HepG2 (cell line): ENCODE data around the gene APOBEC3C. TPM values are rescaled to one million over a fixed set of nuclear protein-coding genes. Genes with fewer than 3 reads are reported as not detected.

Experiments used
- ATAC-seq: fragments of 200-7000 bp; cut with Tn5 transposase; 3 replicates; pipeline ENCODE4 v1.9.1; 2020; ENCODE audit warnings: mild to moderate bottlenecking, moderate library complexity
- BruUV-seq: library from RNA; stranded (reverse); fragments of 400-500 nt; replicated peaks from 2 replicates; lab custom pipeline; 2021; lab: Mats Ljungman, UMichigan
- CTCF ChIA-PET: fragments of 300-600 bp; formaldehyde crosslinking; extraction: SDS; loops from one replicate; lab custom pipeline; 2021; ENCODE audit warnings: low total read pairs, inconsistent platforms, low intra/inter-chr PET ratio; lab: Yijun Ruan, JAX
- POLR2A ChIA-PET: fragments of 350-600 bp; sonication (Branson Sonifier 250); formaldehyde crosslinking; loops from one replicate; lab custom pipeline; 2020; ENCODE audit warnings: antibody characterized with exemption, inconsistent platforms; lab: Yijun Ruan, JAX
- DNase-seq: peaks from one replicate; pipeline ENCODE4 v3.0.0-alpha.2; 2015; ENCODE audit warnings: low spot score
- FAIRE-seq: peaks from 3 replicates; lab custom pipeline; 2011; peaks lifted over from hg19 to GRCh38; lab: Jason Lieb, UNC
- H2AFZ ChIP-seq: one replicate; pipeline ENCODE4 v1.6.1; 2011; ENCODE audit warnings: low read length, inconsistent platforms
- H3K27ac ChIP-seq: fragments of 300-600 bp; 3 replicates; pipeline ENCODE4 v1.8.0; 2011; ENCODE audit warnings: mixed run types, mild to moderate bottlenecking, mixed read lengths, low read length, inconsistent platforms; ENCODE audit not compliant: insufficient read depth; ENCODE audit errors: extremely low read length
- H3K27me3 ChIP-seq, 2 experiments: fragments of 200-600 bp in 1 of 2; 2 replicates in 1 of 2; 3 replicates in 1 of 2; pipeline versions ENCODE4 v1.6.0 to v1.8.0; 2011; ENCODE audit warnings: low read length in 2 of 2, mild to moderate bottlenecking in 2 of 2, moderate library complexity in 2 of 2, inconsistent platforms in 1 of 2; ENCODE audit not compliant: insufficient read depth in 2 of 2, control insufficient read depth in 1 of 2
- H3K36me3 ChIP-seq, 2 experiments: fragments of 200-600 bp in 1 of 2; replicated peaks in 1 of 2; 2 replicates in 1 of 2; 3 replicates in 1 of 2; pipeline versions ENCODE4 v1.5.1 to v1.8.0; 2011; ENCODE audit warnings: low read length in 2 of 2, inconsistent platforms in 1 of 2; ENCODE audit not compliant: insufficient read depth in 2 of 2, control insufficient read depth in 1 of 2
- H3K4me1 ChIP-seq: 2 replicates; pipeline ENCODE4 v1.5.1; 2012; ENCODE audit warnings: low read length, inconsistent platforms; ENCODE audit not compliant: insufficient read depth
- H3K4me2 ChIP-seq: 2 replicates; pipeline ENCODE4 v1.6.0; 2011; ENCODE audit warnings: low read depth, low read length, inconsistent platforms
- H3K4me3 ChIP-seq, 3 experiments: fragments of 200-600 bp in 1 of 3; sonication (generic), shearing (Covaris generic) in 1 of 3; replicated peaks in 1 of 3; 2 replicates each; pipeline ENCODE4 v1.5.1; 2011 to 2016; ENCODE audit warnings: low read length in 3 of 3, inconsistent platforms in 2 of 3, low read depth in 2 of 3, mild to moderate bottlenecking in 2 of 3, control low read depth in 1 of 3, mixed read lengths in 1 of 3; ENCODE audit not compliant: insufficient read depth in 1 of 3
- H3K79me2 ChIP-seq: one replicate; pipeline ENCODE4 v1.6.1; 2011; ENCODE audit warnings: low read length, inconsistent platforms; ENCODE audit not compliant: insufficient read depth
- H3K9ac ChIP-seq: 2 replicates; pipeline ENCODE4 v1.6.0; 2011; ENCODE audit warnings: mild to moderate bottlenecking, low read depth, low read length, inconsistent platforms; ENCODE audit not compliant: insufficient read depth
- H3K9me3 ChIP-seq: 2 replicates; pipeline ENCODE4 v1.5.1; 2012; ENCODE audit warnings: mild to moderate bottlenecking, low read length
- H4K20me1 ChIP-seq: 2 replicates; pipeline ENCODE4 v1.6.0; 2011; ENCODE audit warnings: inconsistent platforms, mild to moderate bottlenecking, low read length, moderate library complexity; ENCODE audit not compliant: insufficient read depth
- ATF7-NPFF ChIP-seq: sonication (generic); formaldehyde crosslinking; IDR thresholded peaks from 2 replicates; pipeline ENCODE4 v1.8.1; 2023; ENCODE audit warnings: mild to moderate bottlenecking, low read depth, missing genetic modification reagents, moderate library complexity
- CAMTA2 ChIP-seq: sonication (generic); formaldehyde crosslinking; IDR thresholded peaks from 2 replicates; pipeline ENCODE4 v1.4.0; 2020; ENCODE audit warnings: mild to moderate bottlenecking, missing genetic modification reagents, borderline replicate concordance
- HDAC2 ChIP-seq: sonication (generic); formaldehyde crosslinking; IDR thresholded peaks from 2 replicates; pipeline ENCODE4 v1.4.0; 2020; ENCODE audit warnings: missing genetic modification reagents
- PHF5A ChIP-seq: IDR thresholded peaks from one replicate; pipeline ENCODE4 v1.6.1; 2018; ENCODE audit warnings: low read depth, missing genetic modification reagents; ENCODE audit not compliant: unreplicated experiment
- SMAD1 ChIP-seq: sonication (generic); formaldehyde crosslinking; IDR thresholded peaks from 2 replicates; pipeline ENCODE4 v1.4.0; 2020; ENCODE audit warnings: missing genetic modification reagents, low read depth, mild to moderate bottlenecking, borderline replicate concordance
- ZFP91 ChIP-seq: sonication (generic); formaldehyde crosslinking; IDR thresholded peaks from 2 replicates; pipeline ENCODE4 v1.9.0; 2022; ENCODE audit warnings: missing genetic modification reagents, mild to moderate bottlenecking, borderline replicate concordance
- ZNF205 ChIP-seq: IDR thresholded peaks from 2 replicates; pipeline ENCODE4 v1.6.1; 2018; ENCODE audit warnings: missing biosample characterization, missing genetic modification reagents
- ZNF484 ChIP-seq: sonication (generic); formaldehyde crosslinking; IDR thresholded peaks from 2 replicates; pipeline ENCODE4 v1.5.1; 2020; ENCODE audit warnings: mild to moderate bottlenecking, low read depth, missing genetic modification reagents, borderline replicate concordance
- ZNF639 ChIP-seq: conservative IDR thresholded peaks from 2 replicates; pipeline ENCODE4 v1.6.1; 2018; ENCODE audit warnings: missing genetic modification reagents
- ZNF674 ChIP-seq: sonication (generic); formaldehyde crosslinking; IDR thresholded peaks from 2 replicates; pipeline ENCODE4 v1.5.0; 2020; ENCODE audit warnings: low read depth, mild to moderate bottlenecking, missing genetic modification reagents
- WGBS: methylation state at CpG from one replicate; pipeline ENCODE4 v1.1.6; 2017; ENCODE audit warnings: low lambda C conversion rate; 5-methylcytosine and 5-hydroxymethylcytosine counted together
- in situ Hi-C: cut with HindIII; loops from 2 replicates; pipeline ENCODE4 v1.10.0; 2017; ENCODE audit warnings: low pct_unique_long_range_greater_than_20kb; ENCODE audit not compliant: extremely low pct_ligation_motif_present
- intact Hi-C: fragments of 100-400 bp; cut with micrococcal nuclease; formaldehyde crosslinking; loops from one replicate; pipeline ENCODE4 v1.10.0; 2022; ENCODE audit not compliant: unreplicated experiment
- polyA plus RNA-seq, 8 experiments: library from polyadenylated mRNA; depleted of rRNA in 3 of 8; stranded (reverse) in 7 of 8; unstranded in 1 of 8; fragments of >200 nt; fragmentation: Illumina TruSeq in 4 of 8; extraction: Trizol in 4 of 8; gene quantifications; 2 replicates each; pipeline versions ENCODE4 v1.2.1 to v1.2.3, GENCODE V29; 2011 to 2016; ENCODE audit warnings: low read depth in 4 of 8, missing spikeins in 1 of 8, mixed read lengths in 1 of 8; ENCODE audit not compliant: insufficient read depth in 1 of 8
- total RNA-seq, 5 experiments: library from RNA; depleted of rRNA; stranded (reverse); fragments of >200 nt; fragmentation: Illumina TruSeq; extraction: Trizol; gene quantifications; 2 replicates each; pipeline ENCODE4 v1.2.3, GENCODE V29; 2016; ENCODE audit warnings: low read depth in 1 of 5
- TF ChIP-seq, protein P1 (sequence below): sonication (generic); formaldehyde crosslinking; conservative IDR thresholded peaks from 2 replicates; pipeline ENCODE4 v1.4.0; 2020; ENCODE audit warnings: missing genetic modification reagents

The APOBEC3C gene
- total and polyA plus RNA-seq, 2 of the 13 experiments (the other 11 are each of a cell fraction or from before 2014, with no cell fraction given): 8.9 to 27.6 TPM

GRCh38 chr22:39030705-39031104 lies 16.6 kb downstream of the APOBEC3C start:
- CTCF ChIA-PET: no interaction called here
- H3K27me3 ChIP-seq: no peaks in the 10 kb centered on the region; a peak in 1 of 5 replicates
- no peak overlapping the region for H2AFZ ChIP-seq
- FAIRE-seq (no peak), ATAC-seq (no peak)
- intact Hi-C loops: no loop called here
- no peaks in the 10 kb centered on the region for H3K79me2 ChIP-seq
- BruUV-seq: no TSS peak
- H4K20me1 ChIP-seq: no peaks in the 10 kb centered on the region
- TF ChIP-seq HDAC2 (CRISPR knock-in tag): no peak
- no peak for TF ChIP-seq PHF5A
- TF ChIP-seq ZNF674 (CRISPR knock-in tag): no peak
- TF ChIP-seq ZNF205: no peak
- TF ChIP-seq, protein P1, sequence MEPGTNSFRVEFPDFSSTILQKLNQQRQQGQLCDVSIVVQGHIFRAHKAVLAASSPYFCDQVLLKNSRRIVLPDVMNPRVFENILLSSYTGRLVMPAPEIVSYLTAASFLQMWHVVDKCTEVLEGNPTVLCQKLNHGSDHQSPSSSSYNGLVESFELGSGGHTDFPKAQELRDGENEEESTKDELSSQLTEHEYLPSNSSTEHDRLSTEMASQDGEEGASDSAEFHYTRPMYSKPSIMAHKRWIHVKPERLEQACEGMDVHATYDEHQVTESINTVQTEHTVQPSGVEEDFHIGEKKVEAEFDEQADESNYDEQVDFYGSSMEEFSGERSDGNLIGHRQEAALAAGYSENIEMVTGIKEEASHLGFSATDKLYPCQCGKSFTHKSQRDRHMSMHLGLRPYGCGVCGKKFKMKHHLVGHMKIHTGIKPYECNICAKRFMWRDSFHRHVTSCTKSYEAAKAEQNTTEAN (CRISPR knock-in tag): no peak
- no peak for TF ChIP-seq ATF7-NPFF (CRISPR knock-in tag)
- TF ChIP-seq ZFP91 (CRISPR knock-in tag): no peak
- TF ChIP-seq ZNF639 (CRISPR knock-in tag): no peak
- TF ChIP-seq SMAD1: no peak
- no peak for TF ChIP-seq CAMTA2 (CRISPR knock-in tag)
- TF ChIP-seq ZNF484 (CRISPR knock-in tag): no peak
- TF ChIP-seq, all 625 proteins: peak for 0
- no peaks in the 10 kb centered on the region for H3K9me3 ChIP-seq
- H3K36me3 ChIP-seq: no peaks in the 10 kb centered on the region
- DNase-seq: no peak
- POLR2A ChIA-PET: no interaction called here
- H3K9ac ChIP-seq: no peak overlapping the region
- in situ Hi-C loops: no loop called here
- WGBS: 73% methylated on average over 14 of the region's 14 CpGs
- no peak overlapping the region for H3K4me2 ChIP-seq
- peaks cover 12% of the 10 kb centered on the region for H3K4me1 ChIP-seq
- no peak overlapping the region for H3K27ac ChIP-seq
- no peak overlapping the region for H3K4me3 ChIP-seq
